DND-41 (cell line): ENCODE results near the gene PSG4.
"Not testable (repeated sequence)": the region's sequence is repeated elsewhere in the genome, so short reads cannot be mapped to it uniquely, and the experiment has no call there.

ENCODE experiments used
- CTCF ChIP-seq: IDR thresholded peaks from 2 replicates; pipeline ENCODE4 v1.5.1; 2012; ENCODE audit warnings: borderline replicate concordance, low read length, moderate library complexity, mild to moderate bottlenecking; ENCODE audit not compliant: poor library complexity, severe bottlenecking; ENCODE audit errors: extremely low read depth
- EZH2 ChIP-seq: IDR thresholded peaks from 3 replicates; pipeline ENCODE4 v1.6.1; 2012; ENCODE audit warnings: borderline replicate concordance, low read depth, mild to moderate bottlenecking, moderate library complexity, low read length, inconsistent platforms; ENCODE audit not compliant: severe bottlenecking

- not testable (repeated sequence) for TF ChIP-seq CTCF, EZH2
Observed at GRCh38 chr19:43228730-43229129, 23.3 kb upstream of the PSG4 start.
